Activated CD4-positive, alpha-beta T cell treated with anti-CD3 and anti-CD28 coated beads, Interleukin-2, amount 50 U/mL, for 1 hour (primary cell): ENCODE measurements around the gene PPEF1.
"Not testable (repeated sequence)": the region's sequence is repeated elsewhere in the genome, so short reads cannot be mapped to it uniquely, and the experiment has no call there.

Experiments
- DNase-seq: peaks from one replicate; pipeline ENCODE4 v3.0.0-alpha.2; 2020

PPEF1 gene

DNA sequence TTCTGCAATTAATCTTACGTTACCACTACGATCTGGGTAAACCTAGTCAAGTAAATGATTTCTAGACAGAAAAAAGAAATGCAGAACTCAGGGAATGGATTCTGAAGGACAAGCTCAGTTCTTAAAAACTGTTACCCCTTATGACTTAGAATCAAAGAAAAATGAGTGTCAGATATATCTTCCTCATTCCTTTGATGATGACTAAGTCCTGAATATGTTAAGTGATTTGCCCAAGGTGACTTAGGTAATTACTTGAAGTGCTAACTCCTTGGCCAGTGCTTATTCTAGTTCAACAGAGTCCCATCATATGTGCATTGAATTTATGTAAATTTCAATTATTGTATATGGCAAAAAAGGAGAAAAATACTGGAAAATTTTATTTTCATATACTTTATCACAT, 92.5 kb downstream of the PPEF1 start:
- DNase-seq = no peak

GRCh38 chrX:18809641-18810040, 102.2 kb downstream of the PPEF1 start:
- no peak for DNase-seq

DNA sequence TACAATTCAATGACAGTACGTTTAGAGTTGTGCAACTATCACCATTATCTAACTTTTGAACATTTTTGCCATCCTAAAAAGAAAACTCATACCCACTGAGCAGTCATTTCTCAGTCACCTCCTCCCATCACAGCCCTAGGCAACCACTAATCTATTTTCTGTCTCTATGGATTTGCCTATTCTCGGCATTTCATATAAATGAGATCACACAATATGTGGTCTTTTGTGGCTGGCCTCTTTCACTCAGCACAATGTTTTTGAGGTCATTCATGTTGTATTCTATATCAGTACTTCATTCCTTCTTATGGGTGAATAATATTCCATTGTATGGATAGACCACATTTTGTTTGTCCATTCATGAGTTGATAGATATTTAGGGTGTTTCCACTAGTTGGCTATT, 103.0 kb downstream of the PPEF1 start:
- DNase-seq = no peak

DNA sequence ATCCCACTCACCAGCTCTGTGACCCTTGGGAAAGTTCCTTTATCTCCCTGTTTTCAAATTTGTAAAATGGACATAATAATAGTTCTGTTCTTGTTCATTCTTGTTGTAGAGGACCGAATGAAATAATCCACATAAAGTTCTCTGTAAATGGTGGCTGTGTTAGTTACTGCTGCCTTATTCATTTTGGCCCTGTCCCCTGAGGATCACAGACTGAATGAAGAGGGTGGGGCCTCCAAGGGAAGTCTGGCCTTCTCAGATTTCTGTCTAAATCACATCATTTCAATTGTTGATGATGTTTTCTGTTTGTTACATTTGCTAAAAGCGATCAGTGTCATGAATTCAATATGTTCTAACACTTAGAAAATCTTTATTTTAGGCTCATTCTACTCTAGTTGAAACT, 117.9 kb downstream of the PPEF1 start:
- DNase-seq = no peak

DNA sequence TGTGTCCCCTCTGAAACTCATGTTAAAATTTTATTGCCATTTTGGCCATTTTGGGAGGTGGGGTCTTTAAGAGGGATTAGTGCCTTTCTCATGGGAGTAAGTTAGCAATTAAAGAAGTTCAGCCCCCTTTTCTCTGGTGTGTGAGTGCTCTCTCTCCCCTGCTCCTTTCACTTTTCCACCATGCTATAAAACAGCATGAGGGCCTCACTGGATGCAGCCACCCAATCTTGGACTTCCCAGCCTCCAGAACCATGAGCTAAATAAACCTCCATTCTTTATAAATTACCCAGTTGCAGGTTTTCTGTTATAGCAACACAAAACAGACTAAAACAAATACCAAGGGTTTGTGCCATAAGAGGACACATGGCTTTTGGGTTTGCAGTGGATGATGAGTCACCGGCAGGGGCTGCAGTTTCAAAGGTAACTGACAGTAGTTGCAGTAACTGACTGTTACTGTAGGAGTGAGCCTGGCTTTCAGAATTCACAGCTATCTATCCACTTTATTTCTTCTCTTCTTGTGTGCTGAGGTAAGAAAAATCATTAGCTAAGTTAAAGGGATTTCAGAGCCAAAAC, 121.5 kb downstream of the PPEF1 start:
- DNase-seq = no peak

- no peak for DNase-seq
Measured at GRCh38 chrX:18833071-18833731, 125.8 kb downstream of the PPEF1 start.

DNA sequence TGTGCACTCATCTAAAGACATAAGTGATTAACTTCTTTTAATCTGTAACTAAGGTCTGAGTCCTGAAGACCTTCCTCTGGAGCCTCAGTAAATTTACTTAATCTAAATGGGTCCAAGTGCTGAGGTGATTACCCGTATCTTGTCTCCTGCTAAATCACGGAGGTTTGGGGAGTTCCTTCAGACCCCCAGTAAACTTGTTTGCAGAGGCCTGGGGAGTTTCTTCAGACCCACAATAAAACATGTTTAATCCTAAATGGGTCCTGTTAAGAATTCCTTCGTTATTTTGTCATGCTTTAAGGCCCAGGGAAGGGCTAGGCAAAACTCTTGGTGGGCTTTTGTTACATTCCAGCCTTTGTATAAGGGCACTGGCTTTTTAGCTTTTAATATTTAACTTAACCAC, 140.5 kb downstream of the PPEF1 start:
- not testable (repeated sequence) for DNase-seq

- no peak for DNase-seq
Measured at GRCh38 chrX:18855919-18856644, 148.6 kb downstream of the PPEF1 start.

- no peak for DNase-seq
Measured at GRCh38 chrX:18856645-18856997, 149.2 kb downstream of the PPEF1 start.

DNA sequence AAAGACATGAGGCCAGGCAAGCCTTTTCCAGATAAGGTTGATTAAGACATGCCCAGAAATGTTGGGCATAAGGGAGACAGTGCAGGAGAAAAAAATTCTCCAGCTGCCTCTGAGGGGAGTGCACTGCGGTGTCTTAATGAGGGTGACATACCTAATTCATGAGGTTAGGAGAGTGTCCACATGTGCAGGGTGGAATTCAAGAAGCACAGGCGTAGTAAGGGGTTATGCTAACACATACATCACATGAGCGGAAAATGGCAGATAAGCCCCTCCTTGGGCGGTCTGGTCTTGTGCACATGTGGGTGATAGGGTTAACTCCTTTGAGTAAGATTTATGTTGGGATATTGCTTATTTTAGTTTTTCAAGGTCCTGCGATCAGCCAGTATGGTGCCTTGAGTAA, 154.1 kb downstream of the PPEF1 start:
- no peak for DNase-seq

GRCh38 chrX:18864390-18864920, 157.0 kb downstream of the PPEF1 start:
- DNase-seq = no peak

GRCh38 chrX:18871161-18871890, 163.9 kb downstream of the PPEF1 start:
- DNase-seq = no peak

GRCh38 chrX:18871970-18872369, 164.5 kb downstream of the PPEF1 start:
- DNase-seq = no peak

DNA sequence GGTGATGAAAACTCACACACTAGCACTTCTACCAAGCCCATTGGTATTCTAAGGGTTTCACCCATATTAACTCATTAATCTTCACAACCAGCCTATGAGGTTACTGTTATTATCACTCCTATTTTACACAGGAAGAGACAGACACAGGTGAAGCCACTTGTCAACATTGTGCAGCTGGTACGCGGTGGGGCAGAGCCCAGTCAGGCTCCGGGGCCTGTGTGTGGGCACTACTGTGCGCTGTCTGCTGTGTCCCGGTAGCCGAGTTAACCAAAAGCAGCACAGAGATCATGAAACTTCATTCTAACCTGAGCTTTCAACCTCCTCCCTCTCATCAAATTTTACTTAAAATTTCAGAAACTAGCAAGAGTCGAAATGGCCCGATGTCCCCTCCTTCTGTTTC, 165.2 kb downstream of the PPEF1 start:
- DNase-seq = no peak

GRCh38 chrX:18873189-18873791, 165.8 kb downstream of the PPEF1 start:
- no peak for DNase-seq

DNA sequence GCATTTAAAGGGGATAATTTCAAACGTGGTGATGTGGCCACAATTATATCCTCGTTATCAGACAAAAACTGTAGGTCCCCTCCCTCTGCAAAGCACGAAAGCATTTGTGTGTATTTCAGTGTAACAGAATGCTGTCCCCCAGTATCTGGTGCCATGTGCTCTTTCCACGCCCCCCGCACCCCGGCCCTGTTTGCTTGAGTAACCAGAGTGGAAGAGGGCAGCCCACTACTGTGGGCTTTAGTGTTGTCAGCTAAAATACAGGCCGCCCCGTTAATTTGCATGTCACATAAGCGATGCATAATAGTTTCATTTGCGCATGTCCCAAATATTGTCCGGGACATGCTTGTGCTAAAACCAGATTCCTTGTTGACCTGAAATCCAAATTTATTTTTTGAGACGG, 166.4 kb downstream of the PPEF1 start:
- no peak for DNase-seq

DNA sequence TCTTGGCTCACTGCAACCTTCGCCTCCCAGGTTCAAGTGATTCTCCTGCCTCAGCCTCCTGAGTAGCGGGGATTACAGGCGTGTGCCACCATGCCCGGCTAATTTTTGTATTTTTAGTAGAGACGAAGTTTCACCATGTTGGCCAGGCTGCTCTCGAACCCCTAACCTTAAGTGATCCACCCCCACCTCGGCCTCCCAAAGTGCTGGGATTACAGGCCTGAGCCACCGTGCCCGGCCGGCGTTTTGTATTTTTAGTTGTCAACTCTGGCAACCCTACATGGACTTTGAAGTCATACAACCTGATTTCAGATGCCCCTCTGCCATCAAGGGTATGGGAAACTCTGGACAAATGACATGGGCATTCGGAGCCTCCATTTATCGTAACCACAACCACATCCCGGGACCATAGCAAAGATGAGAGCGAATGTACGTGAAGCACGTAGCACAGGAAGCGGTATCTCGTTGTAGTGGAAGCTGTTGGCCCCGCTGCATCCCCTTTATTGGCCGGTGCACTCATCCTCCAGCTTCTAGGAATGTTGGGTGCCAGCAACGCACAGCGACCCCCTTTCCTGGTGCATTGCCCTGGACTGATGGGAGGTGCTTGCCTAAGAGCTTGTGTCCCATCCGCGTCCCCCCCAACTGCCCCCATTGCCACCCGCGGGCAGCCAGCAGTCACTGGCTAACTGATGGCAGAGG, 167.3 kb downstream of the PPEF1 start:
- DNase-seq = no peak

DNA sequence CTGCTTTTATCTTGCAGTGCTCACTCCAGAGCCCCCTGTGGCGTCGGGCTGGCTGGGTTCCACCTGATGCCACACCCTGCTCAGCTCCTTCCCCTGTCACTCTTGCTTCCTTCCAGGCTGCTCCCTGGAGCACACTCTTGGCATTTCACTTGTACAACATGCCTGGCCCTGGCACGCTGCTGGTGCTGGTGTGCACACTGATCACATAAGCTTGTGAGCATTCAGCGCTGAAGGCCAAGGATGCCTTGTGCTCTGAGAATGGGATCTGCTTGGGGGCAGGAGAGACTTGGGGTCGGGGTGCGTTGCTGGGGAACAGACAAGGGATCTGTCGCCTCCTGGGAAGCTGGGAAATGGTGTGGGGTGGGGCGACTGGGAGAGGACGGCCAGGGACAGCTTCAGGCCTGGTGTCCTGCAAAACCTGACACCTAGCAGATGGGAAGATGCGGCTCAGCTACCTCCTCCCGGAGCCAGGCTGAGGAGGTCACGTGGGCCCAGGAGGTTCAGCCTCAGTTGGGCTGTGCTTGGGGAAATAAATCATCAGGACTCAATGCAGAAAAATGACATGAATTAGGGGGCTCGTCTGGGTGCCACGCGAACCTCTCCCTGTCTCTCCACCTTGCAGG, 167.9 kb downstream of the PPEF1 start:
- DNase-seq = no peak

GRCh38 chrX:18877469-18877868, 170.0 kb downstream of the PPEF1 start:
- no peak for DNase-seq
